ENCODE data around the gene SRP19. TPM values are rescaled to one million over a fixed set of nuclear protein-coding genes. Genes with fewer than 3 reads are reported as not detected.
A peak's percentile ranks its signal among the peaks of the same experiment; 100 is the strongest.

SRP19 gene
- polyA plus RNA-seq, 1 donor (not counting 4 experiments of a cell fraction or from before 2014, with no cell fraction given): 93.7 TPM

GRCh38 chr5:112861638-112861985, 525 bp downstream of the SRP19 start:
- H3K4me2 ChIP-seq (ENCODE audit: control insufficient read depth, extremely low read depth, insufficient read depth, low read depth, low read length): peak overlapping the region; percentile 82
- no peaks in the 10 kb centered on the region for H4K20me1 ChIP-seq (ENCODE audit: control insufficient read depth, extremely low read depth, insufficient read depth, low read length)
- DNase-seq (ENCODE audit: low read depth, low spot score) (no peak), FAIRE-seq (no peak)
- peak overlapping the region; percentile 81 to 100 (median 99) for H3K4me3 ChIP-seq (ENCODE audit: control insufficient read depth in 2 of 3, extremely low read depth in 1 of 3, insufficient read depth in 2 of 3, low read depth in 1 of 3, low read length in 3 of 3)
- H3K27ac ChIP-seq (ENCODE audit: control insufficient read depth, insufficient read depth, low read length): peak overlapping the region; percentile 94
- peak overlapping the region; percentile 97 for H3K9ac ChIP-seq (ENCODE audit: control insufficient read depth, extremely low read depth, insufficient read depth, low read length)
- H3K9me1 ChIP-seq (ENCODE audit: control insufficient read depth, extremely low read depth, insufficient read depth, low read length): no peaks in the 10 kb centered on the region
- TF ChIP-seq EZH2 (IDR thresholded peaks at IDR 0.05; ENCODE audit: low read length): no peak
- TF ChIP-seq, protein P1, sequence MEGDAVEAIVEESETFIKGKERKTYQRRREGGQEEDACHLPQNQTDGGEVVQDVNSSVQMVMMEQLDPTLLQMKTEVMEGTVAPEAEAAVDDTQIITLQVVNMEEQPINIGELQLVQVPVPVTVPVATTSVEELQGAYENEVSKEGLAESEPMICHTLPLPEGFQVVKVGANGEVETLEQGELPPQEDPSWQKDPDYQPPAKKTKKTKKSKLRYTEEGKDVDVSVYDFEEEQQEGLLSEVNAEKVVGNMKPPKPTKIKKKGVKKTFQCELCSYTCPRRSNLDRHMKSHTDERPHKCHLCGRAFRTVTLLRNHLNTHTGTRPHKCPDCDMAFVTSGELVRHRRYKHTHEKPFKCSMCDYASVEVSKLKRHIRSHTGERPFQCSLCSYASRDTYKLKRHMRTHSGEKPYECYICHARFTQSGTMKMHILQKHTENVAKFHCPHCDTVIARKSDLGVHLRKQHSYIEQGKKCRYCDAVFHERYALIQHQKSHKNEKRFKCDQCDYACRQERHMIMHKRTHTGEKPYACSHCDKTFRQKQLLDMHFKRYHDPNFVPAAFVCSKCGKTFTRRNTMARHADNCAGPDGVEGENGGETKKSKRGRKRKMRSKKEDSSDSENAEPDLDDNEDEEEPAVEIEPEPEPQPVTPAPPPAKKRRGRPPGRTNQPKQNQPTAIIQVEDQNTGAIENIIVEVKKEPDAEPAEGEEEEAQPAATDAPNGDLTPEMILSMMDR (optimal IDR thresholded peaks at IDR 0.05 in 1 of 3, IDR thresholded peaks at IDR 0.05 in 1 of 3, conservative IDR thresholded peaks at IDR 0.05 in 1 of 3; ENCODE audit: extremely low read depth in 1 of 3, insufficient read depth in 2 of 3, low read length in 3 of 3): no peak
- peaks cover 3 to 19% of the 10 kb centered on the region in 2 experiments for H3K36me3 ChIP-seq (ENCODE audit: control insufficient read depth in 2 of 2, extremely low read depth in 1 of 2, insufficient read depth in 2 of 2, low read length in 2 of 2)
- H3K27me3 ChIP-seq (ENCODE audit: control insufficient read depth, extremely low read depth, insufficient read depth, low read length): no peaks in the 10 kb centered on the region
- peak overlapping the region; percentile 92 for H2AFZ ChIP-seq (ENCODE audit: control insufficient read depth, low read length)
- dilution Hi-C loops (cut with MboI; ENCODE audit: extremely low pct_ligation_motif_present, low sequenced_read_pairs): no loop called here
- peaks cover 23% of the 10 kb centered on the region for H3K4me1 ChIP-seq (ENCODE audit: control insufficient read depth, extremely low read depth, insufficient read depth, low read length)
- H3K9me3 ChIP-seq (ENCODE audit: control insufficient read depth, low read depth, low read length): no peaks in the 10 kb centered on the region
- peaks cover 40% of the 10 kb centered on the region for H3K79me2 ChIP-seq (ENCODE audit: control insufficient read depth, insufficient read depth, low read length)

- dilution Hi-C loops (cut with MboI; ENCODE audit: extremely low pct_ligation_motif_present, low sequenced_read_pairs): no loop called here
- Histone ChIP-seq H3K27ac (ENCODE audit: control insufficient read depth, insufficient read depth, low read length) (peak overlapping the region; percentile 94), H3K79me2 (ENCODE audit: control insufficient read depth, insufficient read depth, low read length) (peaks cover 40% of the 10 kb centered on the region), H2AFZ (ENCODE audit: control insufficient read depth, low read length) (no peak overlapping the region), H3K9me1 (ENCODE audit: control insufficient read depth, extremely low read depth, insufficient read depth, low read length) (no peaks in the 10 kb centered on the region), H3K4me3 (ENCODE audit: control insufficient read depth in 2 of 3, extremely low read depth in 1 of 3, insufficient read depth in 2 of 3, low read depth in 1 of 3, low read length in 3 of 3) (peak overlapping the region; percentile 81 to 100 (median 99)), H3K27me3 (ENCODE audit: control insufficient read depth, extremely low read depth, insufficient read depth, low read length) (no peaks in the 10 kb centered on the region), H3K9ac (ENCODE audit: control insufficient read depth, extremely low read depth, insufficient read depth, low read length) (peak overlapping the region; percentile 97), H3K4me2 (ENCODE audit: control insufficient read depth, extremely low read depth, insufficient read depth, low read depth, low read length) (peak overlapping the region; percentile 82), H3K4me1 (ENCODE audit: control insufficient read depth, extremely low read depth, insufficient read depth, low read length) (peaks cover 23% of the 10 kb centered on the region), H4K20me1 (ENCODE audit: control insufficient read depth, extremely low read depth, insufficient read depth, low read length) (no peaks in the 10 kb centered on the region), H3K9me3 (ENCODE audit: control insufficient read depth, low read depth, low read length) (no peaks in the 10 kb centered on the region), H3K36me3 (ENCODE audit: control insufficient read depth in 2 of 2, extremely low read depth in 1 of 2, insufficient read depth in 2 of 2, low read length in 2 of 2) (peaks cover 5 to 19% of the 10 kb centered on the region in 2 experiments)
- FAIRE-seq: no peak
- no peak for DNase-seq (ENCODE audit: low read depth, low spot score)
- no peak for TF ChIP-seq EZH2 (IDR thresholded peaks at IDR 0.05; ENCODE audit: low read length)
- TF ChIP-seq, protein P1 (optimal IDR thresholded peaks at IDR 0.05 in 1 of 3, IDR thresholded peaks at IDR 0.05 in 1 of 3, conservative IDR thresholded peaks at IDR 0.05 in 1 of 3; ENCODE audit: extremely low read depth in 1 of 3, insufficient read depth in 2 of 3, low read length in 3 of 3): no peak
Observed at GRCh38 chr5:112862085-112862484, 998 bp downstream of the SRP19 start.
